ENCODE measurements around the gene MRPL24.
A peak's percentile ranks its signal among the peaks of the same experiment; 100 is the strongest.

The MRPL24 gene

DNA sequence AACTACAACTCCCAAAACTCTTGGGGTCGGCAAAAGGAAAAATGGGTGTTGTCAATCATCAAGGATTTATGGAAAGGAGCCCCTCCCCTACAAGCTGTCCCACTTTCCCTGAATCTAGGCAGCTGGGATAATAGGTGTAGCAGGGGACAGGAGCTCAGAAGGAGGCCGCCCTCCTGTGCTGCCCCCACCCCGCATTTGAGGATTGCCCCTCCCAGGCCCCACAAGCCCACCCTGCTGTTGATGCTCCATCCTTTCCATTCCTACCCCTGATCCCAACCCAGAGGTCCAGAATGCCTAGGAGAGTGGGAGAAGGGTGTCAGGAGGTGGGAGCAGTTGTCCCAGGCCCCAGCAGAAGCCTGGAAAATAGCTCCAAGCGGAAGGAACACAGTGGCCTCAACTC lies 1.9 kb upstream of the MRPL24 start:
- Mint-ChIP-seq H3K36me3 (ENCODE audit: low read depth) (peaks cover 44% of the 10 kb centered on the region), H3K27me3 (ENCODE audit: low read depth) (no peaks in the 10 kb centered on the region), H3K9me3 (no peaks in the 10 kb centered on the region), H3K27ac (peak overlapping the region; percentile 55), H3K4me3 (no peak overlapping the region), H3K4me1 (ENCODE audit: low read depth) (peaks cover 49% of the 10 kb centered on the region)

DNA sequence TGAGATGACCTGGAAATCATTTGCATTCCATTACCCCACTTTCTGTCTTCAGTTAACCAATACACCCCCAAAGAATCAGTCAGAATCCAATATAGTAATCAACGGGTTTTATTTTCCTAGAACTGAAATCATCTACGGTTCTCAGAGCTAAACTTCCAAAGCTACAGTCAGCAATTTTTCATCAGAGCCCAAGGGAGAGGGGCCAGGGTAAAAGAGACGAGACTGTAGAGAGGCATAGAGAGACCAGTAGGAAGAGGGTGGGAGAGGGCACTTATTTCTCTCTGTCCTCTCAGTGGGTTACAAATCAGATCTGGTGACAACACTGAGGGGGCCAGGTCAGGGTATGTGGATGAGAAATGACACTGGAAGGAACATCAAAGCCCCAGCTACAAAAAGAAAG lies 1.1 kb upstream of the MRPL24 start:
- Mint-ChIP-seq H3K27ac (peak overlapping the region; percentile 96), H3K4me1 (ENCODE audit: low read depth) (peaks cover 42% of the 10 kb centered on the region), H3K9me3 (no peaks in the 10 kb centered on the region), H3K36me3 (ENCODE audit: low read depth) (peaks cover 43% of the 10 kb centered on the region), H3K4me3 (peak overlapping the region; percentile 96), H3K27me3 (ENCODE audit: low read depth) (no peaks in the 10 kb centered on the region)

DNA sequence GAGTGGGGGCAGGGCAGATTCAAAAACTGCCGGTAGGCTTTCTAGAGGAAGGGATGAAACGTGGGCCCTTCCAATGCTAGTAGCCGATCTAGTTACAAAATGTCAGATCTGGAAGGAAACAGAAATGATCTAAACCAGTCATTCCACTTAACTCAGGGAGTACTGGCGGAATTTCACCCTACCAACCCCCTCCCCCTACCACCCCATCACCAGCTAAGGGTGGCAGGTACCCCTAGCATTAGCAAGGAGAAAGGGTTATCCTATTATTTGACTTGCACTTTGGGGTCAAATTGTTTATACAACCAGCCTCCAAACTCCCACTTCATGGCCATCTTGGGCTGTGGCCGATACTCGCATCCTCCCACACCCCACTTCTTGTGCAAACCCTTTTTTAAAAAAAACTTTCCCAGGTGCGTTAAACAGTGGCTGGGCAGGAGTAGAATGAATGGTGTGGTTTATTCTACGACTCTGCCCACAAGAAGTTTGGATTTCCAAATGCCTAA lies 644 bp upstream of the MRPL24 start:
- peaks cover 40% of the 10 kb centered on the region for H3K4me1 Mint-ChIP-seq (ENCODE audit: low read depth)
- no peaks in the 10 kb centered on the region for H3K9me3 Mint-ChIP-seq
- H3K27ac Mint-ChIP-seq = peak overlapping the region; percentile 96
- H3K36me3 Mint-ChIP-seq (ENCODE audit: low read depth) = peaks cover 43% of the 10 kb centered on the region
- H3K27me3 Mint-ChIP-seq (ENCODE audit: low read depth) = no peaks in the 10 kb centered on the region
- peak overlapping the region; percentile 96 for H3K4me3 Mint-ChIP-seq

- peaks cover 28% of the 10 kb centered on the region for H3K4me1 Mint-ChIP-seq (ENCODE audit: low read depth)
- no peaks in the 10 kb centered on the region for H3K27me3 Mint-ChIP-seq (ENCODE audit: low read depth)
- peaks cover 36% of the 10 kb centered on the region for H3K36me3 Mint-ChIP-seq (ENCODE audit: low read depth)
- no peaks in the 10 kb centered on the region for H3K9me3 Mint-ChIP-seq
- H3K27ac Mint-ChIP-seq = peak overlapping the region; percentile 96
- H3K4me3 Mint-ChIP-seq = peak overlapping the region; percentile 96
These were observed 599 bp downstream of the MRPL24 start for GRCh38 chr1:156740237-156740740.

DNA sequence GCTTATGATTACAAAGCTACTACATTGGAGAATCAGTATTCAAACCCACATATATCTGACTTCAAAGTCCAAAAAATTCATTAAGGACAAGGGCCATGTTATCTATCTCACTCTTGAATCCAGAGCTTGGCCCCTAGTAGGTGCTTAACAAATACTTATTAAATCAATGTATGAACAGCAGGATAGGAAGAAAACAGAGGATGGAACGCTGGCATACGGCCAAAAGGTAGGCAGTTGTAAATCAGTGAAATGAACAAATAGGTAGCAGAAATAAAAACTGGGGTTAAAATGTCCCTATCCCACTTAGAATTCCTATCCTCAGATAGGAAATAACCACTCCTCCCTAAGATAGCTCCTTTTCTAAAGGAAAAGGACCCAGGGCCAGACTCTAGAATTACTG lies 2.0 kb downstream of the MRPL24 start:
- H3K27ac Mint-ChIP-seq = no peak overlapping the region
- peak overlapping the region; percentile 43 for H3K4me3 Mint-ChIP-seq
- H3K27me3 Mint-ChIP-seq (ENCODE audit: low read depth) = no peaks in the 10 kb centered on the region

DNA sequence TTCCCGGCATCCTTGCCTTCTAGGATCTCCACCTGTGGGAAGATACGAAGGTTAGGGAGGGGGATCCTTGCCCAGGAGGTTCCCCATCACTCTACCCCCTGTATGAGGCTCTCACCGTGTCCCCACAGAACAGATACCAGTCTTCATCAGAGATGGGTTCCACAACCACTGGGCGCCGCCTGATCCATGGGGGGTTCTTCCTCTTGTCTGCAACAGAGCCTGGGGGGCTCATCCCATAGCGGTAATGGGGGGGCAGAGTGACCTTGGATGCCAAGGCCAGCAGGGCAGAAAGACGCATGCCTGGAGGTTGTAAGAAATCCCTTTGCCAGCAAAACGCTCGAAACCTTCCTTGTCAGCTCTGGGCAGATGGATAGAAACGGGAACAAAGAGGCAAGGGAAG lies 2.5 kb downstream of the MRPL24 start:
- peaks cover 25% of the 10 kb centered on the region for H3K36me3 Mint-ChIP-seq (ENCODE audit: low read depth)
- H3K4me3 Mint-ChIP-seq = no peak overlapping the region
- no peaks in the 10 kb centered on the region for H3K9me3 Mint-ChIP-seq
- H3K4me1 Mint-ChIP-seq (ENCODE audit: low read depth) = peaks cover 18% of the 10 kb centered on the region
- H3K27ac Mint-ChIP-seq = no peak overlapping the region
- H3K27me3 Mint-ChIP-seq (ENCODE audit: low read depth) = no peaks in the 10 kb centered on the region

More for the DNA sequence above, 2.0 kb downstream of the MRPL24 start:
- Mint-ChIP-seq H3K9me3 (no peaks in the 10 kb centered on the region), H3K4me1 (ENCODE audit: low read depth) (peaks cover 21% of the 10 kb centered on the region), H3K36me3 (ENCODE audit: low read depth) (peaks cover 30% of the 10 kb centered on the region)

DNA sequence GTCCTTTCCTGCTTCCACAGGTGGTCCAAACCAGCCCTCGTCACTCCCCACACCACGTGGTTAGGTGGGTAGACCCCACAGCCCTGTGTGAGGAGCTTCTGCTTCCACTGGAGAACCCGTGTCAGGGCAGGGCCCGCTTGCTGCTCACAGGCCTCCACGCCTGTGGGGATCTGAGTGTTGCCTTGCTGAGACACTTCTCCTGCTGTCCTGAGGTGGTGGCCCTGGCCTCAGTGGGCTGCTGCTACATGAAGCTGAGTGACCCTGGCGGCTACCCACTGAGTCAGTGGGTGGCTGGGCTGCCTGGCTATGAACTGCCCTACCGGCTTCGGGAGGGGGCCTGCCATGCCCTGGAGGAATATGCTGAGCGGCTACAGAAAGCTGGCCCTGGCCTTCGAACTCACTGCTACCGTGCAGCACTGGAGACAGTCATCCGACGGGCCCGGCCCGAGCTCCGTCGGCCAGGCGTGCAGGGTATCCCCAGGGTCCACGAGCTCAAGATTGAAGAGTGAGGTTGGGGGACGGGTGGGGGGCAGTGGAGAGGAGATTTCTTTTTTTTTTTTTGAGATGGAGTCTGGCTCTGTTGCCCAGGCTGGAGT lies 6.8 kb downstream of the MRPL24 start:
- peaks cover 13% of the 10 kb centered on the region for H3K36me3 Mint-ChIP-seq (ENCODE audit: low read depth)
- H3K4me3 Mint-ChIP-seq = no peak overlapping the region
- H3K4me1 Mint-ChIP-seq (ENCODE audit: low read depth) = peaks cover 22% of the 10 kb centered on the region
- no peaks in the 10 kb centered on the region for H3K9me3 Mint-ChIP-seq
- no peak overlapping the region for H3K27ac Mint-ChIP-seq
- no peaks in the 10 kb centered on the region for H3K27me3 Mint-ChIP-seq (ENCODE audit: low read depth)

DNA sequence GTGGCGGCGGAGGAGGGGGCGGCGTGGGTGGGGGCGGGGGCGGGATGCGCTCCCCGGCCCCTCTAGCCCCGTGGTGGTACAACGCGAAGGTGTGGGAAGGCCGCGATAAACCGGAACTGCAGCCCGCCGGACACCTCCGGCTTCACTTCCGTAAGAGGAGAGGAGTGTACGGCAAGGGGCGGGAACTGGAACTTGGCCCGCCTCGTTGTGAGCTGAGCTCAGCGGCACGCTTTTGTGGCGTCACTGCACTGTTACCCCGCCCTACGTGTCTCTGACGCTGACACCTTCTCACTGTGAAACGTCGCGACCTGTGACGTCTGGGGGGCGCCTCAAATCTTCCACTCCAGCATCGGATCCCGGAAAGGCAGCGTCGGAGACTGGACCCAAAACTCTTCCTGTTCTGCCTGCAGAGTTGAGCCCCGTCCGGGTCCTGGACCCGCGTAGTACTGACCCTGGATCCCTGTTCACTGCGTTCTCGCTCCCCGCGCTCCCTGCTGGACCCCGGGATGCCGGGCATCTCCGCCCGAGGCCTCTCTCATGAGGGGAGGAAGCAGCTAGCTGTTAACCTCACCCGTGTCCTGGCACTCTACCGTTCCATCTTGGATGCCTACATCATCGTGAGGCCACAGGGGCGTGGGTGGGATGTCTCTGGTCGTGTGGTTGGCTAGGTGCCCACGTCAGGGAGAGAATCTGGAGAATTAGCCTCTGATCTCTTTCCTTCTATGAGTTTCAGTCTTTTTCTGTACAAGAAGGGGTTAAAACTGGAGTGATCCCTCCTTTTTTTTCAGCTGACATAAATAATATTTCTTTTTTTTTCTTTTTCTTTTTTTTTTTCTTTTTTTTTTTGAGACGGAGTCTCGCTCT lies 12.1 kb downstream of the MRPL24 start, which contains the start of gene ISG20L2:
ISG20L2 (minus strand) TSS at position 168 of the 864 bp plus-strand sequence. CDS start 1,114 bp downstream, outside the sequence.
- H3K36me3 Mint-ChIP-seq (ENCODE audit: low read depth) = peaks cover 23% of the 10 kb centered on the region
- no peak within 1 kb of the TSS for H3K4me3 Mint-ChIP-seq
- H3K27ac Mint-ChIP-seq = peak within 1 kb of the TSS; percentile 99
- no peaks in the 10 kb centered on the region for H3K9me3 Mint-ChIP-seq
- H3K4me1 Mint-ChIP-seq (ENCODE audit: low read depth) = peaks cover 35% of the 10 kb centered on the region
- no peaks in the 10 kb centered on the region for H3K27me3 Mint-ChIP-seq (ENCODE audit: low read depth)

- Mint-ChIP-seq H3K4me1 (ENCODE audit: low read depth) (peaks cover 42% of the 10 kb centered on the region), H3K27ac (peak within 1 kb of the TSS; percentile 99), H3K27me3 (ENCODE audit: low read depth) (no peaks in the 10 kb centered on the region), H3K36me3 (ENCODE audit: low read depth) (peaks cover 29% of the 10 kb centered on the region), H3K4me3 (no peak within 1 kb of the TSS), H3K9me3 (no peaks in the 10 kb centered on the region)
These were observed 12.8 kb downstream of the MRPL24 start, which contains the start of gene METTL25B for GRCh38 chr1:156727926-156728598. Gene METTL25B (plus strand): TSS chr1:156728469. CDS start chr1:156729105, 636 bp downstream.

- no peak overlapping the region for H3K4me3 Mint-ChIP-seq
These were observed 13.4 kb downstream of the MRPL24 start for GRCh38 chr1:156727492-156727891.

DNA sequence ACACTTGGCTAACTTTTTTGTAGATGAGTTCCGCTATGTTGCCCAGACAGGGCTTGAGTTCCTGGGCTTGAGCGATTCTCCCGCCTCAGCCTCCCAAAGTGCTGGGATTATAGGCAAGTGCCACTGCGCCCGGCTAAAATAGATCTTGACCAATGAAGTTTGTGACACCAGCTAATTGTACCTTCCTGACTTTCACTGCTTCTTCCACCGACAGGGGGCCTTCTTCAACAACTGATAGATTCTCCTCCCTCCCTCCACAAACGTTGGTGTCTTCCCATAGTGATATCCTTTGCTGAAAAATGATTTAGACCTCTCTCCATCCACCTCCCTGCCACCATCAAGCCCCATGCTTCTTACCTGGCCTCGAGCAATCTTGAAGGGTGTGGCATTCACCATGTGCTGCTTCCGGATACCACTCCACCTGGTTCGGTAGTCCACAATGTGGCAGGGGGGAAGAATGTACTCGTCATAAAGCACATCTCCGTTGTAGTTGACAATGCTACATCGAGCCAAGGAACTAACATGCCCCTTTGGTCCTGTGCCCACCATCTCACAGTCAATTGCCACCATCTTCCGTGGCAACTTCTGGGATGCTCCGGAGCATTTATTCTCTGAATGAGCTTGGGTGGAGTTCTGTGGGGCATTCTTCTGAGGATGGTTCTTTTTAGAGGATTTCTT lies 14.2 kb downstream of the MRPL24 start:
- peak overlapping the region; percentile 99 for H3K27ac Mint-ChIP-seq

More at GRCh38 chr1:156727492-156727891, 13.4 kb downstream of the MRPL24 start:
- no peaks in the 10 kb centered on the region for H3K27me3 Mint-ChIP-seq (ENCODE audit: low read depth)
- H3K9me3 Mint-ChIP-seq = no peaks in the 10 kb centered on the region
- peaks cover 28% of the 10 kb centered on the region for H3K36me3 Mint-ChIP-seq (ENCODE audit: low read depth)
- peaks cover 40% of the 10 kb centered on the region for H3K4me1 Mint-ChIP-seq (ENCODE audit: low read depth)
- H3K27ac Mint-ChIP-seq = peak overlapping the region; percentile 99

GRCh38 chr1:156725683-156726280 lies 15.1 kb downstream of the MRPL24 start:
- peaks cover 35% of the 10 kb centered on the region for H3K36me3 Mint-ChIP-seq (ENCODE audit: low read depth)
- H3K4me3 Mint-ChIP-seq = no peak overlapping the region
- H3K27ac Mint-ChIP-seq = no peak overlapping the region
- H3K4me1 Mint-ChIP-seq (ENCODE audit: low read depth) = peaks cover 37% of the 10 kb centered on the region
- no peaks in the 10 kb centered on the region for H3K9me3 Mint-ChIP-seq
- no peaks in the 10 kb centered on the region for H3K27me3 Mint-ChIP-seq (ENCODE audit: low read depth)

More for the DNA sequence above, 14.2 kb downstream of the MRPL24 start:
- H3K4me3 Mint-ChIP-seq = no peak overlapping the region
- no peaks in the 10 kb centered on the region for H3K9me3 Mint-ChIP-seq
- peaks cover 29% of the 10 kb centered on the region for H3K36me3 Mint-ChIP-seq (ENCODE audit: low read depth)
- no peaks in the 10 kb centered on the region for H3K27me3 Mint-ChIP-seq (ENCODE audit: low read depth)
- peaks cover 39% of the 10 kb centered on the region for H3K4me1 Mint-ChIP-seq (ENCODE audit: low read depth)

GRCh38 chr1:156721535-156721934 lies 19.4 kb downstream of the MRPL24 start:
- Mint-ChIP-seq H3K4me1 (ENCODE audit: low read depth) (peaks cover 21% of the 10 kb centered on the region), H3K27ac (peak overlapping the region; percentile 89), H3K4me3 (peak overlapping the region; percentile 12), H3K36me3 (ENCODE audit: low read depth) (peaks cover 36% of the 10 kb centered on the region), H3K27me3 (ENCODE audit: low read depth) (no peaks in the 10 kb centered on the region), H3K9me3 (no peaks in the 10 kb centered on the region)
